Measurements from ENCODE around the gene TESPA1. TPM values are rescaled to one million over a fixed set of nuclear protein-coding genes. Genes with fewer than 3 reads are reported as not detected.

The TESPA1 gene
- total RNA-seq, 1 experiment from 2014 or later = not detected

DNA sequence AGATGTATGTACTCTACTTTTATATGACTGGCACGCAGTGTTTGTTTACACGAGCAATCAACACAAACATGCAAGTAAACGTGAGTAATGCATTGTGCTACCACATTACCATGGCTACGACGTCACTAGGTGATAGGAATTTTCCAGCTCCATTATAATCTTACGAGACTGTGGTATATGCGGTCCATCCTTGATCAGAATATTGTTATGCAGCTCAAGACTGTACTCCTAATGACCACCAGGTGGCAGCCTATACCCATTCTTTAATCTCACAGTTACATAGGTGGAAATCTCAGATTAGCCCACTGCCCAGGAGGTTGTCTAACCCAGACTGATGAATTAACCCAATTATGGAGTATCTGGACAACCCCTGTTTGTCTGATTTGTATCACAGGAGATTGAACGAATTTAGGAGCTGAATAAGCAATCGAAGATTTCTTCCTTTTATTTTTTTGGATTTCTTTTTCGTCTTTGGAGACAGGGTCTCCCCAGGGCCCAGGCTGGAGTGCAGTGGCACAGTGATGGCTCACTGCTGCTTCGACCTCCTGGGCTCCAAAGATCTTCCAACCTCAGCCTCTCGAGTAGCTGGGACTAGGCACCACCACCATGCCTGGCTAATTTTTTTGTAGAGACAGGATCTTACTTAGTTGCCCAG lies 8.7 kb upstream of the TESPA1 start:
- no peaks in the 10 kb centered on the region for H3K4me1 Mint-ChIP-seq (ENCODE audit: low read depth, unreplicated experiment)
- no TSS peak for BruUV-seq (replicated peaks)
- no peaks in the 10 kb centered on the region for H3K4me1 ChIP-seq
- peak; percentile 69 for TF ChIP-seq CTCF (IDR thresholded peaks at IDR 0.05; ENCODE audit: insufficient read depth in 1 of 2, low read depth in 1 of 2, low read length in 1 of 2, severe bottlenecking in 1 of 2, unreplicated experiment in 1 of 2)
- no peak overlapping the region for H3K4me3 Mint-ChIP-seq (ENCODE audit: unreplicated experiment)
- no peaks in the 10 kb centered on the region for H3K9me3 ChIP-seq
- H3K36me3 ChIP-seq (ENCODE audit: control insufficient read depth, insufficient read depth, low read length) = no peaks in the 10 kb centered on the region
- H3K27me3 ChIP-seq (replicated peaks; ENCODE audit: control insufficient read depth, insufficient read depth, low read length) = no peaks in the 10 kb centered on the region; the same call in 1 of the 2 replicates
- H3K9me3 Mint-ChIP-seq (ENCODE audit: unreplicated experiment) = no peaks in the 10 kb centered on the region
- H3K4me3 ChIP-seq (ENCODE audit: low read depth, low read length) = no peak overlapping the region
- intact Hi-C loops (cut with micrococcal nuclease; ENCODE audit: unreplicated experiment) = loop anchor here (1.0 kb wide), 3 partner anchors 75 to 150 kb away; no protein-coding TSS in a partner anchor
- no peaks in the 10 kb centered on the region for H3K36me3 Mint-ChIP-seq (ENCODE audit: insufficient read depth, unreplicated experiment)
- peaks cover 25% of the 10 kb centered on the region for H3K27me3 Mint-ChIP-seq (ENCODE audit: insufficient read depth, unreplicated experiment)
- CTCF ChIA-PET = interaction anchor here (0.6 to 2.6 kb wide), 9 partner anchors 18 to 688 kb away, joined by 3 to 30 read pairs (median 4); partner anchors contain the start of gene NEUROD4
- DNase-seq = peak; percentile 47 to 55
- POLR2A ChIA-PET = no interaction called here
- H3K27ac Mint-ChIP-seq (ENCODE audit: unreplicated experiment) = no peak overlapping the region

DNA sequence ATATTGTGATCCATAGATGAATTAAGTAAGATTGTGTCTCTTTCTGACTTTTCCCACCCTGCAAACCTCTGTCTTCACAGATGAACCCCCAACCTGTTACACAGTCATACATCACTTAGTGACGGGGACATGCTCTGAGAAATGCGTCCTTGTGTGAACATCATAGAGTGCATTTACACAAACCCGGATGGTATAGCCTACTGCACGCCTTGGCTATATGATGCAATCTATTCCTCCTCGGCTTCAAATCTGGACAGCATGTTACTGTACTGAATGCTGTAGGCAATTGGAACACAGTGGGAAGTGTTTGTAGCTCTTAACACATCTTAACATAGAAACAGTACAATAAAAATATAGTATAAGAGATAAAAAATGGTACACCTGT lies 7.4 kb upstream of the TESPA1 start:
- CTCF ChIA-PET = interaction anchor here (2.6 kb wide), 1 partner anchor 80 kb away, joined by 25 read pairs; no protein-coding TSS in a partner anchor

More for the DNA sequence above, 7.4 kb upstream of the TESPA1 start:
- H3K36me3 Mint-ChIP-seq (ENCODE audit: insufficient read depth, unreplicated experiment) = no peaks in the 10 kb centered on the region
- no peaks in the 10 kb centered on the region for H3K9me3 Mint-ChIP-seq (ENCODE audit: unreplicated experiment)
- Histone ChIP-seq H3K4me3 (ENCODE audit: low read depth, low read length) (no peak overlapping the region), H3K36me3 (ENCODE audit: control insufficient read depth, insufficient read depth, low read length) (no peaks in the 10 kb centered on the region), H3K9me3 (no peaks in the 10 kb centered on the region), H3K4me1 (no peaks in the 10 kb centered on the region), H3K27me3 (replicated peaks; ENCODE audit: control insufficient read depth, insufficient read depth, low read length) (no peaks in the 10 kb centered on the region; the same call in 1 of the 2 replicates)
- peaks cover 21% of the 10 kb centered on the region for H3K27me3 Mint-ChIP-seq (ENCODE audit: insufficient read depth, unreplicated experiment)
- no peak for DNase-seq
- POLR2A ChIA-PET = interaction anchor here (0.6 kb wide), 1 partner anchor 153 kb away, joined by 10 read pairs; no protein-coding TSS in a partner anchor
- BruUV-seq (replicated peaks) = no TSS peak
- TF ChIP-seq CTCF (IDR thresholded peaks at IDR 0.05; ENCODE audit: insufficient read depth in 1 of 2, low read depth in 1 of 2, low read length in 1 of 2, severe bottlenecking in 1 of 2, unreplicated experiment in 1 of 2) = no peak
- no peak overlapping the region for H3K27ac Mint-ChIP-seq (ENCODE audit: unreplicated experiment)
- intact Hi-C loops (cut with micrococcal nuclease; ENCODE audit: unreplicated experiment) = no loop called here
- H3K4me1 Mint-ChIP-seq (ENCODE audit: low read depth, unreplicated experiment) = no peaks in the 10 kb centered on the region
- no peak overlapping the region for H3K4me3 Mint-ChIP-seq (ENCODE audit: unreplicated experiment)
